Measurements from ENCODE around the gene RAB4B.

RAB4B gene

GRCh38 chr19:40752257-40752781 is 25.7 kb upstream of the RAB4B start:
- no peak for DNase-seq (ENCODE audit: low read depth)
- peak overlapping the region; percentile 77 for H3K4me3 ChIP-seq (ENCODE audit: low read depth, low read length)
- TF ChIP-seq CTCF (IDR thresholded peaks at IDR 0.05; ENCODE audit: low read depth, low read length, missing control alignments), result no peak

DNA sequence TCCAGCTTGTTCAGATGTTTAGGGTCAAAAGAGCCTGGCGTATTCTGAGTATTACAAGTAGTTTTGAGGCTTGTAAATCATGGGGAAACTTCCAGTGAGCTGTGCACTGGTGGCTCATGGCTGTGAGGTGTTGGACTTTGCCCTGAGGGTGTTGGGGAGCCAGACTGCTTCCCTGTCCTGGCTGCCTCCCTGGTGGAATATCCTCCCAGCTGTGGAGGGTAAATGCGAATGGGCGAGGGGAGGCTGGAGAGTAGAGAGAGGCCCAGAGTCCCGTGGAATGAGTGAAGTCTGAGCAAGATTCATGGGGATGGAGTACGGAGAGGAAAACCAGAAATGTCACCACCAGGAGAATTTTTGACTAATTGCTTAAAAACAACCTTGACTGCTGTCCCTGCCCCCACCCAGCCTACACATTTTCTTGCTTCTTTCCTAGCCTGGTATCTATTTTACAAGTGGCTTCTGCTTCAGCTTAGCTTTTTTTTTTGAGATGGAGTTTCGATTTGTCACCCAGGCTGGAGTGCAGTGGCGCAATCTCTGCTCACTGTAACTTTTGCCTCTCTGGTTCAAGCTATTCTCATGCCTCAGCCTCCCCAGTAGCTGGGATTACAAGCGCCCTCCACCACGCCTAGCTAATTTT is 23.3 kb upstream of the RAB4B start:
- no peak for TF ChIP-seq CTCF (IDR thresholded peaks at IDR 0.05; ENCODE audit: low read depth, low read length, missing control alignments)
- no peak for DNase-seq (ENCODE audit: low read depth)
- H3K4me3 ChIP-seq (ENCODE audit: low read depth, low read length), result peak overlapping the region; percentile 55

GRCh38 chr19:40755248-40755624 is 22.8 kb upstream of the RAB4B start:
- no peak for TF ChIP-seq CTCF (IDR thresholded peaks at IDR 0.05; ENCODE audit: low read depth, low read length, missing control alignments)
- DNase-seq (ENCODE audit: low read depth), result no peak
- peak overlapping the region; percentile 55 for H3K4me3 ChIP-seq (ENCODE audit: low read depth, low read length)

GRCh38 chr19:40755791-40756190 is 22.3 kb upstream of the RAB4B start:
- peak overlapping the region; percentile 55 for H3K4me3 ChIP-seq (ENCODE audit: low read depth, low read length)
- DNase-seq (ENCODE audit: low read depth), result no peak
- TF ChIP-seq CTCF (IDR thresholded peaks at IDR 0.05; ENCODE audit: low read depth, low read length, missing control alignments), result no peak

DNA sequence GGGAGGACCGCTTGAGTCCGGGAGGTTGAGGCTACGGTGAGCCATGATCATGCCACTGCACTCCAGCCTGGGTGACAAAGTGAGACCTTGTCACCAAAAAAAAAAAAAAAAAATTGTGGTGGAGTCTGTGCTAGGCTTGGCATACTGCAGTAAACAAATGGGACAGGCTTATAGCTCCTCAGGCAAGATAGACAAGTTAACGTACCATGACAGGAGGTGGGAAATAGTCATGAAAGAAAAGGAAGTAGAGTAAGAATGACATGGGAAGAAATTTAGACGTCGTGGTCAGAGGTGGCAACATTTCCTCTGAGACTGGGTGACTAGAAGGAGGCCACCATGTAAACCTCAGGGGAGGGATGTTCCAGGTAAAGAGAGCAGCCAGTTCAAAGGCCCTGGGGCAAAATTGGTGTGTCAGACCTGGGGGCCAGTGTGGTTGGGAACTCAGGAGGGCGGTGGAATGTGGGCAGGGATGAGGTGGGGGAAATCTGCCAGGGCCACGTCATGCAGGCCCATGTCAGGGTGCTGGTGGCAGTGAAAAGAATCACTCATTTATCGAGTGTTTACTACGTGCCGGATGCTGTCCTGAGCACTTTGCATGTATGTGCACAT is 21.4 kb upstream of the RAB4B start:
- H3K4me3 ChIP-seq (ENCODE audit: low read depth, low read length), result no peak overlapping the region; the same call in none of the 2 replicates
- no peak for DNase-seq (ENCODE audit: low read depth)
- no peak for TF ChIP-seq CTCF (IDR thresholded peaks at IDR 0.05; ENCODE audit: low read depth, low read length, missing control alignments)

DNA sequence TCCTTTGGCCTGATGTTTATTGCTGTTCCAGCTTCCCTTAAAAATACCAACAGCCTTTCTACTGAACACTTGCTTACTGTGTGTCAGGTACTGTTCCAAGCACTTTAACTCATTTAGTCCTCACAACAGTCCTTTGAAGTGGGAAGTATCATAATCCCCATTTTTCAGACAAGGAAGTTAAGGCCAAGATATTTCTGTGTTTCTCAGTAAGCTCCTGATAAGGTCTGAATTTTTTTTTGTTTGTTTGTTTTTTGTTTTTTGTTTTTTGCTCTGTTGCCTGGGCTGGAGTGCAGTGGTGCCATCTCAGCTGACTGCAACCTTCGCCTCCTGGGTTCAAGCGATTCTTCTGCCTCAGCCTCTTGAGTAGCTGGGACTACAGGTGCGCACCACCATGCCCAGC is 19.6 kb upstream of the RAB4B start:
- TF ChIP-seq CTCF (IDR thresholded peaks at IDR 0.05; ENCODE audit: low read depth, low read length, missing control alignments), result no peak
- no peak overlapping the region for H3K4me3 ChIP-seq (ENCODE audit: low read depth, low read length)
- no peak for DNase-seq (ENCODE audit: low read depth)

DNA sequence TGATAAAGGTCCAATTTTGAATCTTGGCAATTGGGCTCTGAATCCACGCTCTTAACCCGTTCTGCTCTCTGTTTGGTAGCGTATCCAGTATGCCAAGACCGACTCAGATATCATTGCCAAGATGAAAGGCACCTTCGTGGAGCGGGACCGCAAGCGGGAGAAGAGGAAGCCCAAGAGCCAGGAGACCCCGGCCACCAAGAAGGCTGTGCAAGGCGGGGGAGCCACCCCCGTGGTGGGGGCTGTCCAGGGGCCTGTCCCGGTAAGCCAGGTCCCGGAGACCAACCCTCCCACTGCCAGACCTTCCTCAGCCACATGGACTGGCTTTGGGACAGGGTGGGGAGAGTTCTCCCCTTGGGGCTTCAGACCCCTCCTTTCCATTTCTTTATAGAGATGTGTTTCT is 18.7 kb upstream of the RAB4B start:
- no peak overlapping the region for H3K4me3 ChIP-seq (ENCODE audit: low read depth, low read length)
- no peak for DNase-seq (ENCODE audit: low read depth)
- no peak for TF ChIP-seq CTCF (IDR thresholded peaks at IDR 0.05; ENCODE audit: low read depth, low read length, missing control alignments)
